ELR (cell line): ENCODE measurements around the gene ATXN10.

Source experiments
- DNase-seq: peaks from one replicate; pipeline ENCODE4 v3.0.0-alpha.2; 2015; ENCODE audit warnings: low read depth

The ATXN10 gene

DNA sequence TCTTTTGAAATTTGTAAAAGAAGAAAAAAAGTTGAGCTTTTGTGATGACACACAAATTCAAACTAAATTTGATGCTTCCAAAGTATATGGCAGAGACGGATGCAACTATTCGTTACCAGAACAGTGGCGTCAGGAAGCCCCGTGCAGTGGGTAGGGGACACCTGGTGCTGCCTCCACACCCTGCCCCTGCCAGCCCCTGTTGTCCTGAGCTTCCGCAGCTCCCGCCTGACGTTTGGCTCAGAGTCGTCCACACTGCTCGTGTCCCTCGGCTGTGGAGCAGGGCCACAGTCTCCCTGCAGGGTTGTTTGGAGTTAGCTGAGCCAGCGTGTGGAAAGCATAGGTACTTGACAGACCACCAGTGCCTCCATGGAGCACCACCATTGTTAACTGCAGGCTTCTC, 86.3 kb downstream of the ATXN10 start:
- no peak for DNase-seq

DNA sequence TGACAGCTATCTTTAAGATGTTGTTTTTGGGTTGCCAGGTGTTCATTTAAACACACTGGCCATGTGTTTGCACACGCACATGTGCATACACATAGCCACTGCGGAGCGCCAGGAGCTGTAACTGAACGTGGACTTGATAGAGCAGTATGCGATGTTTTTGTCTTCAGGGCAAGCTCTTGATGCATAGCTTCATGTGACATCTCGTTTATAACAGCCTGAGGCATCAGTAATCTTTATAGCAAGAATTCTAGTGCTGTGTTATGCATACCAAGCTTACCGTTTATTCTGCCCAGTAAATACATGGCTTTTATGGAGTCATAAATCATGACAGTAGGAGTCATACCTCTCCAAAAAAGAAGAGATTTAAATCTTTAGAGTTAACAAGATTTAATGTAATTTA, 87.0 kb downstream of the ATXN10 start:
- no peak for DNase-seq

DNA sequence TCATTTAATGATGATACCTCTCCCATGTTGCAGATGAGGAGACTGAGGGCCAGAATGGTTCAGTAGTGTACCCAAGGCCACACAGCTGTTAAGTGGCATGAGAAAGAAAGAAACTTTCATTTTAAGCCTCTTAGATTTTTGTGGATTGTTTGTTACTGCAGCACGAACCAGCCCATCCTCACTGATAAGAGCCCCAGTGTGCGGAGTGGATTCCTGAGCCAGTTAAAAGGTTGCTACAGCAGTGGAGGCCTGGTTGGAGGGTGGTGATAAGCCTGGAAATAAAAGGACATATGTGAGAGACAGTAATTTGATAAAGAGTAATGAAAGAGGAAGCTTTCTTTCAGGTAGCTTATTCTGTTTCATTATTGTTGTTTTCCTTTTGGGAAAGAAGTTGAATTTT, 89.0 kb downstream of the ATXN10 start:
- no peak for DNase-seq

DNA sequence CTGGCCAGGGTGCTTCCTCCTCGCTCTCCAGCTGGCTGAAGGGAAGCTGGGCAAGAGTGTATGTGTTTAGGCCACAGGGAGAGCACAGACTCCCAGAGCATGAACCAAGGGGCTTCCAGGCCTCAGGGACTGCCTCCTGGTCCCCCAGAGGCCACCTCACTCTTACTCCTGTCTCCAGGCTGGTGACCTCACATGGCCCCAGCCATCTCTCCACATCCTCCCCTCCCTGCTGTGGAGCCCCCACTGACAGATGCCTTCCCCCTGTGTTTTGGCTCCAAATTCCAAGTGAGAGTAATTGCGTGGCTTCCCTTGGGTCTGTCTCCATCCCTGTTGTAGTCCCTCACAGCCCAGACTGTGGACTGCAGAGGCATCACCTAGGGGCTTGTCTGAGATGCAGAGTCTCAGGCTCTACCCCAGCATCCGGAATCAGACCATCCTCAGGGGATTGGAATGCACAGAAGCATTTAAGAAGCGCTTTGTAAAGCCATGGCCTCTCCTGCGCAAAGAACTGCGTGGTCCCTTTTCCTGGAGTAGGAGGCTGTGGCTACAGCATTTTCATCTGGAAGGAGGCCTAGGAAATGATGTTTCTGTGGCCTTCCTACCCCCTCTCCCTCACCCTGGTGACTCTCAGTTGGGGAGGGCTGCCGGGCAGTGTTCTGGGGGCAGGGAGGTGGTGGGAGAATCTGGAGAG, 91.1 kb downstream of the ATXN10 start:
- no peak for DNase-seq

DNA sequence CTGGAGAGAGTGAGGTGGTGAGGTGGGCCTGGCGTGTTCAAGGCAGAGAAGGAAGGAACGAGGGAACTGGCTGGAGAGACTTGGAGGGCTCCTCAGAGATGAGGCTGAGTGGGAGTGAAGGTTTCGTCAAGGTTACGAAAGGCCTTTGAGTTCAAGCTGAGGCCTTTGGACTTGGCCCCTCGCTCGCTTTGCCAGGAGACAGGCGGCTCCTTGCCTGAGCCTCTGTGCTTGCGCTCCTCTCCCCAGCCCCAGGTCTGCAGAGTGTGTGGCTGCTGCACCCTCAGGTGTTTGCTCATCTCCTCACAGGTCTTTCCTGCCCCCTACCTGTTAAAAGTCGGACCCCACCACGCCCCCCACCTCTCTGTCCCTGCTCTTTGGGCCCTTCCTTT, 91.6 kb downstream of the ATXN10 start:
- no peak for DNase-seq

DNA sequence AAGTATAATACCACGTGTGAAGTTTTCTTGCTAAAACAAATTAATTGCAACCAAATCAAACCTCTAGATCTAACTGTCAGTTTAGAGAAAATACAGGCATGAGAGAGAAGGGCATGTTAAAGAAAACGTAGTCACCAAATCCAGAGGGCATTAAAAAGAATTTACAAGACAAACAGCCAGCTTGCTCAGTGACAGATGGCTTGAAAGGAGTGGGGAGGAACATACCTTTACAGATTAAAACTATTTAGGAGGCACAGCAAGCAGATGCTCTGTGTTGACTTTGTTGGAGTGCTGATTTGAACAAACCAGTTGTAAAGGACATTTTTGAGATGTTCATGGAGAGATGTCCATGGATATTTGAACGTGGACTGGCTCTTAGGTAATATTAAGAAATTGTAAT, 96.9 kb downstream of the ATXN10 start:
- DNase-seq, result no peak

DNA sequence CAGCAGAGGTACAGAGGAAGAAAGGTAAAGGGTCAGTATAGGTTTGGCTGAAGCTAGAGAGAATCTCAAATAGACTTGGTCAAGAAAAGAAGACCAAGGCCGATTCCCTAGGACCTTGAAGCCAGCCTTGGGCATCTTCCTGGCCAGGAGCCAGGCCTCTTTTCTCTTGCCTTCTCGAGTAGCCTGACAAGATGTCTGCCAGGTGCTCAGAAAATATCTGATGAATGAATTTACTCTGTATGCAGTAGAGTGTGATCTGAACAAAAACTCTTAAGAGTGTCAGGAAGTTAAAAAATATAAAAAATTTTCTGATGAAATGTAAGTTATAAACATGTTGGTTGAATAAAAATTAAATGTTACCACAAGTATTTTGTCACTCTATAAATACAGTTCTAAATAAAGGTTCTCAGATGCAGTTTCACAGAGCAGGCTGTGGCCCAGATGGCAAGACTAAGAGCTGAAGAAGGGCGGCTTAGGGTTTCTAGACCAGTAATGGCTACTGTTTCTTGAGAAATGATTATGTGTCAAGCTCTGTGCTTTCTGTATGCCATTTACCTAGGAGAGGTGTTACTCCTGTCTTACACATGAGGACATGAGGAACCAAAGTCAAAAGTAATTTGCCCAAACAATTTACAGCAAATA, 98.1 kb downstream of the ATXN10 start:
- DNase-seq, result no peak

DNA sequence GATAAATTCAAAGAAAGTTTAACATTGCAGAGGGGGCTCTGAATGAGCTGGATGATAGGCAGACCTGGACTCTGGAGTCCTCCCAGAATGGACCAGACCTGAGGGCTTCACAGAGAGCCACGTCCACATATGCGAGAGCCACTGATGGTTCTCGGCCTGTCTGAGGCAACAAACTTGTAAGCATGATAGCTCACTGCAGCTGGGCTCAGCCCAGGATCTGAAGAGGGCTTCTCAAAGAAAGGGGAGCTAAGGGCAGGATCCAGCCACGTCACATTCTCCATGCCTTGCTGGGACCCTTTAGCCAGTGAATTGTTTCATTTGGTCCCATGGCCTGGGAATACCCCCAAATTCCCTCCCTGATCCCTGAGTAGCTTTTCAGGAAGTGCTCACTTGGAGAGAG, 98.9 kb downstream of the ATXN10 start:
- DNase-seq, result no peak

DNA sequence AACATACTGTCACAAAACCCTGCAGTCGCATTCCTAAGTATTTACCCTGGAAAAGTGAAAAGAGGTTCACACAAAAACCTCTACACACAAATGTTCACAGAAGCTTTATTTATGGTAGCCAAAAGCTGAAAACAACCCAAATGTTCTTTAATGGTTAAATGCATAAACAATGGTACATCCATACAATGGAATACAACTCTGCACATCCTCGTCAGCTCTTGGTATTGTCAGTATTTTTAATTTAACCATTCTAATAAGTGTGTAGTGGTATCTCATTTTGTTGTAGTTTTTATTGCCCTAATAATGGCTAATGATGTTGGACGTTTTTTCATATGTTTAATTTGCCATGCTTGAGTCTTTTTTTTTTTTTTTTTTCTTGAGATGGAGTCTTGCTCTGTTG, 99.4 kb downstream of the ATXN10 start:
- DNase-seq, result no peak

DNA sequence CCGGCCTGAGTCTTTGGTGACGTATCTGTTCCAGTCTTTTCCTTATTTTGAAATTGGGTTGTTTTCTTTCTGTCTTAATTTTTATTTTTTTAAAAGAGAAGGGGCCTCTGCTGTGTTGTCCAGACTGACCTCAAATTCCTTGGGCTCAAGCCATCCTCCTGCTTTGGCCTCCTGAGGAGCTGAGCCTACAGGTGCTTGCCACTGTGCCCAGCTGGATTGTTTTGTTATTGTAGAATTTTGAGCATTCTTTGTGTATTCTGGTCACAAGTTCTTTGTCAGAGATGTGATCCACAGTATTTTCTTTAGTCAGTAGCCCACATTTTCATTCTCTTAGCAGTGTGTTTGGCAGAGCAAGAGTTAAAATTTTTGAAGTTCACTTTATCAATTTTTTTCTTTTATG, 100.1 kb downstream of the ATXN10 start:
- no peak for DNase-seq

DNA sequence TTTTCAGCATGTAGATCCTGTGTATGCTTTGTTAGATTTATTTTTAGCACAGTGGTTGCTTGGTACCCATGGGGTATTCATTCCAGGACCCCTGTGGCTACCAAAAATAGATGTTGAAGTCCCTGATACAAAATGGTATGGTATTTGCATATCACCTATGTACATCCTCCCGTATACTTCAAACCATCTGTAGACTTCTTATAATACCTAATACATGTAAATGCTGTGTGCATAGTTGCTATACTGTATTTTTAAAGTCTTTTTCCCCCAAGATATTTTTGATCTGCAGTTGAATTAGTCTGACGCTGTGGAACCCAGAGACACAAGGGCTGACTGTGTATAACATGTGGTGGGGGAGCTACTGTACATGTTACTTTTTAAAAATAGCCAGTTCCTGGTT, 101.1 kb downstream of the ATXN10 start:
- DNase-seq, result no peak

DNA sequence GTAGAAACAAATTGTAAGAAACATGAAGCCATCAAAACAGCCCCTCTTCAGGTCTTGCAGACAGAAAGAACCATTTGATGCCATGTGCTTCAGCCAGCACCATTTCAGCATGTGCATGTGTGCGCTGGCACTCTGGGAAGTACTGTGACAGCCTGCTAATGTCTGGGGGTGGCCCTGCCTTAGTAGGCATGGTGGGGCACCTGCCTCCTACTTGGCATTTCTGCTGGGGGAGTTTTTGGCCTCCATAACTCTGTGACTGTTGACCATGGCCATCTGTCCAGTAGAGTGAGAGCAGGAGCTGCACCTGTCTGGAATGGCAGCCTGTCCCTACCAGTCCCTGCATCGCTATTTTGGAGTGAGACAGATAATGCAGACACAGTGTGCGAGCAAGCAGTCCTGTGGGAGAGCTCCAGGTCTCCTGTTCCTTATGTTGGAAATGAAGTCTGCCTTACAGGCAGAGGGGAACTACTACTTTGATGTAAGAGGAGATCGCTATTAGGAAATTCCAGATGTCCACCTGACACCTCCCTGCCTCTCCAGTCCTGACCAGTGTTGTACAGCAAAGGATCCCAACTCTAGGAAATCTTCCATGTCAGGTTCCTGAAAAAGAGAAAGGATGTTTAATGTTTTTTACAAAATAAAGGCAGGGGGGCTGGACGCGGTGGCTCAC, 102.5 kb downstream of the ATXN10 start:
- DNase-seq, result no peak

DNA sequence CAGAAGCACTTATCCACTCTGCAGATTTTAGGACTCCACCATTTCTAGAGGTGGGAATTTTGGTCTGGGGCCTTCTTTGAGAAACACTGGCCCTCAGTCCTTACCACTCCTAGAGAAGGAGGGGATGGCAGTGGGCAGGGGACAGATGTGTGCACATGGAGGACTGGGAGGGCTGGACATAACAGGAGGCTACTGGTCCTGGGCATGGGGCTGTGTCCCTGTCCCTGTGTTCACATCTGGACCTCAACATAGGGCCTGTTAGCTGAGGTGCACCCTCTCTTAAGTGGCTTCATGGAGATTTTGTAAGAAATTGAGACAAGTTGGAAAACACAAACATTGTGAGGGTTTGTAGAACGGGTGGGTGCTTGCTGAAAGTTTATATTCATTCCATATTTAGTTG, 103.4 kb downstream of the ATXN10 start:
- no peak for DNase-seq

DNA sequence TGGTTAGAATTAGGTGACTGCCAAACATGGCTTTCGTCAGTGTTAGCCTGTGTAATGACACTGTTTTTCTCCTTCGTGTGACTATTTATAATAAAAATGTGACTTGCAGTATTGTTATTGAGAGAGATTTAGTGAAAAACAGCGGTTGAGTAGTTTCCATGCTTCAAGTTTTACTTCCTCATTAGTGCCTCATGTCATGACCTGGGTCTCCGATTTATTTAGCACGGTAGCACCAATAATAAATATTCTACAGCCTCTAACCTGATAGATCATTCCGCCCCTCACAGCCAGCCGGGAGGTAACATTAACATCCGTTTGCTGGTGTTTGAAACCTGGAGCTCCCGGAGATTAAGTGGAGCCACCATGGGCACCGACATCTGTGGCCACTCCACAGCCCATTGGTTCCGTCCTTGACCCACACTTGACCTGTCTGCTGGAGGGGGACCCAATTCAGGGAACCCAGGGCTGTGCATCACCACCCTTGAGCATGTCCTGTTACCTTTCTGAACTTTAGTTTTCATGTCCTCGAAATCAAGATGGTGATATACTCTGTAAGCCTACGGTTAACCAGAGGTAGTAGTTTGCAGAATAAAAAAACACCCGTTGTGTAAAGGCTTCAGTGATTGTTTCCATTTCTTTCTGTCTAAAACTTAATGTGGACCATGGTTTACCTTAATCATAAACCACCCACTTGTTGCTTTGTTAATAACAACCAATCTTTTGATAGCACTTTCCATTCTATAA, 104.1 kb downstream of the ATXN10 start:
- no peak for DNase-seq

DNA sequence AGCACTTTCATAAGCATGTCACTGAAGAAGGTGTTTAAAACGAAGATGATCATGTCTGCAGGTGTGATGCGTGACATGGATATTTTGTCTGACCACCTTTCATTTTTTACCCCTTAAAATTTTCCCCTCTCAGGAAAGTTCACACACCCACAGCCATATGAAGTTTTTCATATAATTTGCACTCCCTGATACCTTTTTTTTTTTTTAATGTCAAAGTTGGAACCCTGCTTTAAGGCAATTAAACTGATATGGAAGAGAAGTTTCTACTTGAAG, 104.6 kb downstream of the ATXN10 start:
- no peak for DNase-seq

DNA sequence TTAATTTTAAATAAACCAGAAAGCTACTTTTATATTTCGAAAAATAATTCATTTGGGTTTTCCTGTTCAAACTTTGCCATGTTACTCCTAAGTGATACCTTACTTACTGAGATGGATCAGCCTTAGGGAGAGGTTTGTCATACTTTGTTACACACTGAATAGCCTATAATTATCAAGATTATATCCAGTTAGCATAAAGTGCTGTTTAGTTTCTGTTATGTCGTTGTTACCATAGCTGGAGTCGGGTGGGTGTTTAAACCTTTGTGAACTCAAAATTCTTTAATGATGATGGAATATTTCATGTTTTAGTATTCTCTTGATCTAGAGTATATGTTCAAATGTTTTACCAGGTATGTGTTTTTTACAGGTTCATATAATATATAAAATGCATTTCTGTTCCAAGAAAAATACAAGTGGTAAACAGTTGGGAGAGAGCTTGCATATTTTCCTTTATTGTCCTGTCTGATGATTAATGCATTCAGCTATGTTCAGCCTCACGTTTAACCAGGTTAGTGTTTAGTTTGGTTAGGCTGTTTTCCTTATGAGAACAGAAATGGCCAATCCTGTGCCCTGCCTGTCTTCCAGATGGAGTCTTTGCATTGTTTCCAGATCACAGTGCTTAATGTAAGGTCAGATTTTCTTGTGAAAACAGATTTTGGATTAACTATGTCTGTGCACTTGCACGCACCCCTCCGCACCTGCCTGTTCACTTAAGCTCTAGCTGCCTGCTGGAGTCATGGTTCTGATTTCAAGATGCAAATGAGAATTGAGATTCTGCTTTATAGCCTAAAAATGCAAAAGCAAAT, 105.6 kb downstream of the ATXN10 start:
- peak; percentile 33 for DNase-seq

DNA sequence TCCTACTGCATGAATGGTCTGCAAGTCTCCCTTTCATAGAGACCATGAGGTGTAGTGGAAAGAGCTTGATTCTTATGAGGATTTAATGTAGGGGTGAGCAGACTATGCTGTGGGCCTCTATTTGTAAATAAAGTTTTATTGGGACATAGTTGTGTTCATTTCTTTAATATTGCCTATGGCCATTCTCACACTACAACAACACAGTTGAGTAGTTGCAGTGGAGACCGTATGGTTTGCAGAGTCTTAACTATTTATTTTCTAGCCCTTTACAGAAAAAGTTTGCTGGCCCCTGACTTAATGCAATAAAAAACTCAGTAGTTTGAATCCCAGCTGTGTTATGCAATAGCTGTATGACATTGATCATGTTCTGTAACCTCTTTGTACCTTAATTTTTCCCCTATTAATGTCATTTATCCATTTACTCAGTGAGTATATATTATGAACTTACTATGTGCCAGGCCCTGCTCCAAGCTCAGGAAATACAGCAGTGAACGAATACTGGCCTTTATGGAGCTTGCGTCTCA, 106.3 kb downstream of the ATXN10 start:
- peak; percentile 35 for DNase-seq

DNA sequence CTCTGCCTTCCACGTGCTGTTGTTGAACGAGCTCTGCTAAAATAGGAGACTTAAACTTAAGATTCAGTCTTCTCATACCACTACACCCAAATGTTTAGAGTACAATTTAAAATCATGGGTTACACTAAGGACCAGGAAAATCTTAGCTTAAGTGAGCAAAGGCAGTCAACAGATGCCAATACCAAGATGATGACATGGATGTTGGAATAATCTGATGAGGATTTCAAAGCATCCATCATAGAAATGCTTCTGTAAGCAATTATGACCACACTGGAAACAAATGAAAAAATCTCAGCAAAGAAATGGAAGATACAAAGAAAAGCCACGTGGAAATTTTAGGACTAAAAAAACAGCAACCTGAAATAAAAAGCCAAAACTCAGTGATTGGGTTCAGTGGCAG, 109.8 kb downstream of the ATXN10 start:
- no peak for DNase-seq

DNA sequence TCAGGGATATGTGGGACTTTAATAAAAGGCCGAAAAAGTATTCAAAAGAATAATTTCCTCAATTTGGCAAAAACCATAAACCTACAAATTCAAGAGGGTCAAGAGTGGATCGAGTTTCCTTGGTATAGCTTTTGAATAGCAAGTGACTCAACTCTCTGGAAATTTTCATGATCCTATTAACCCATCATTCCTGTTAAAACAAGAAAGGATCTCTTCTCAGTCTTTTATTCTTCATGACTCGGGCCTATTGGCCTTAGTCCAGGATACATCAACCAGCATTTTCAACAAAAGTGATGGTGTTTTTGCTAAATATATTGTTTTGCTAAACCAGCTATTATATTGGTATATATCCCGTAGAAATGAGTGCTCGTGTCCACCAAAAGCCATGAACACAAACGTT, 110.3 kb downstream of the ATXN10 start:
- DNase-seq, result no peak

DNA sequence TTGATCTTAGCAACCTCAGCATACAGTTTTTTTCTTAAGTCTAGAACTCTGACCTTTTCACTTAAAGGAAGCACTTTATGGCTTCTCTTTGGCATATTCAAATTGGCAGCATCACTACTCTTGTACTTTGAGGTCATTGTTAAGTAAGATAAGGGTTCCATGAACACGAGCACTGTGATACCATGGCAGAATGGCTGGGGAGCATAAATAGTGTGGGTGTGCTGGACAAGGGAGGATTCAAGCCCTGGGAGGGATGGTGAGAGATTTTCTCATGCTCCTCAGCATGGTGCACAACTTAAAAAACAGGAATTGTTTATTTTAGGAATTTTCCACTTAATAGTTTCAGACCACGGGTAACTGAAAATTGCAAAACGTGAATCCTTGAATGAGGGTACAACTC, 111.4 kb downstream of the ATXN10 start:
- no peak for DNase-seq

DNA sequence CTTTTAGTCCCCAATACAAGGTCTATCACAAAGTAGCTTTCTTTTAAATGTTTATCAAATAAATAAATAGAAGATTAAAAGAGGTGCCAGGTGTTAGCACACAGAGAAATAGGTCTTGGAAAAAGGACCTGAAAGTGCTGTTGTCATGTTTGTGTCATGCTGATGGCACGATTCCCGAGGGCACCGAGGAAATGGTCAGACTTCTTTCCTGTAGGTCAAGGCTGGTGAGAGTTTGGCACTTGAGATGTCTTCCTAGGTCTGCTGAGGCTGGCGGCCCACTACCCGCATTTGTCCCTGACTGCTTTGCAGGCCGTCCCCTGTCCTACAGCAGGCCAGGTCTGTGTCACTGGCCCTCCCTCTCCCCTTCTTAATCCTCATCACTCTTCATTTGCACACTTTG, 112.1 kb downstream of the ATXN10 start:
- no peak for DNase-seq
